Cardiac muscle cell (in vitro differentiated cells and primary cell): Measurements from ENCODE around the gene RAET1E. TPM values are rescaled to one million over a fixed set of nuclear protein-coding genes. Genes with fewer than 3 reads are reported as not detected.
A peak's percentile ranks its signal among the peaks of the same experiment; 100 is the strongest.
"Not testable (repeated sequence)": the region's sequence is repeated elsewhere in the genome, so short reads cannot be mapped to it uniquely, and the experiment has no call there.

Experiments used
- DNase-seq, 2 donors: peaks; one replicate each; pipeline versions ENCODE4 v3.0.0 to v3.0.0-alpha.2; 2010 to 2017; ENCODE audit warnings: low read depth in 1 of 2, low spot score in 1 of 2
- H3K27ac ChIP-seq: fragments of 200-600 bp; sonication (generic); 2 replicates; pipeline ENCODE4 v1.5.1; 2016
- H3K27me3 ChIP-seq: fragments of 200-600 bp; sonication (generic); 2 replicates; pipeline ENCODE4 v1.6.0; 2016; ENCODE audit warnings: control low read depth
- H3K36me3 ChIP-seq: fragments of 200-600 bp; sonication (generic); 2 replicates; pipeline ENCODE4 v1.5.1; 2016; ENCODE audit warnings: control low read depth
- H3K4me1 ChIP-seq: fragments of 200-600 bp; sonication (generic); 2 replicates; pipeline ENCODE4 v1.8.1; 2017; ENCODE audit warnings: low read depth, mild to moderate bottlenecking, mixed run types
- H3K4me3 ChIP-seq: fragments of 200-600 bp; sonication (generic); 2 replicates; pipeline ENCODE4 v1.5.1; 2016; ENCODE audit warnings: mild to moderate bottlenecking
- H3K9me3 ChIP-seq: fragments of 200-600 bp; sonication (generic); 2 replicates; pipeline ENCODE4 v1.5.1; 2017; ENCODE audit warnings: low read depth, mild to moderate bottlenecking, control low read depth
- CTCF ChIP-seq: IDR thresholded peaks from 2 replicates; pipeline ENCODE4 v1.5.1; 2012; ENCODE audit warnings: low read depth, mild to moderate bottlenecking, low read length
- polyA plus RNA-seq: library from polyadenylated mRNA; unstranded; fragments of >200 nt; fragmentation: Nextera tagmentation; extraction: Ambion mirVana; gene quantifications from 2 replicates; pipeline ENCODE4 v1.2.1, GENCODE V29; 2016
- total RNA-seq: library from RNA; depleted of rRNA; stranded (reverse); fragments of >200 nt; gene quantifications from 2 replicates; pipeline ENCODE4 v1.2.3, GENCODE V29; 2016

The RAET1E gene
- total RNA-seq (not detected in 2 replicates), polyA plus RNA-seq (not detected in 2 replicates)

DNA sequence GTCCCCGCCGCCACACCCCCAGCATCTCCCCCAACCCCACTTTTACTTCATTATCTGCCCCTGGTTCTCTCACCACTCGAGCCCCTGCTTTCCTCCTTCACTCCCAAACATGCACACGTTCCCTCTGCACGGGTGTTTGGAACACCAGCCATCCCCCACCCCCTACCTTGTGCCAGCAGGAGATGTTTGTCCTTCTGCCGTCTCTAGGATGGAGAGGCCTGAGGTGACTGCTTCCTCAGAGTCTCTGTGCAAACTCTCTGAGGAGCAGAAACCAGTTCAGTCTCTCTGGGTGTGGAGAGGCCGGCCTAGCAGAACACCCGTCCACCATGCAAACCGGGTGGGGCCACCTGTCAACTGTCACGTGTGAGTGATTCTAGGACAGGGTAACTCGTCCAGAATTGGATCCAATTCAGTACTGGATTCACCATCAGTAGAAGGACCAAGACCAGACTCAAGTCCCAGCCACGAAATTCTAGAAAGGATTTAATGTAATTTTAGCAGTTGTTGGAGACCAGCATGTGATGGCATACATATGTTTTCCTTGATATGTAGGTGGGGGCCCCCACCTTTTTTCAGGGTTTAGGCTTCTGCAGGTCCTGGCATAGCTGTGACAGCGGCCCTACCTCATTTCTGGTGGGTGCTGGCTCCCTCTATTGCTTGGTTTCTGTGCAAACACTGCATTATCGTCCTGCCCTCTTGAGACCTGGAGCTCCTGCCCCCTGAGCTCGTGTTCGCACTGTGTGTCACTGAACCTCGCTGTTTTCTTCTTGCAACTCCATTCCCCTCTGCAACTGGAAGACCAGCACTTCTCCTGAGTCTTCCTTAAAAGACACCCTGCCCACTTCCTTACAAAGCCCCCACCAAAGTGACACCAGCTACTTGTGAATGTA, at the start of gene RAET1E:
Gene RAET1E (minus strand): TSS at position 259 of the 890 bp plus-strand sequence. CDS start 7,212 bp downstream, outside the sequence.
- DNase-seq = peak in 1 of 2 donors; percentile 23
- Histone ChIP-seq H3K4me1 (no peaks in the 10 kb centered on the region), H3K36me3 (no peaks in the 10 kb centered on the region), H3K4me3 (no peak within 1 kb of the TSS), H3K27ac (no peak within 1 kb of the TSS), H3K9me3 (no peaks in the 10 kb centered on the region), H3K27me3 (no peaks in the 10 kb centered on the region)
- peak; percentile 2 for TF ChIP-seq CTCF

DNA sequence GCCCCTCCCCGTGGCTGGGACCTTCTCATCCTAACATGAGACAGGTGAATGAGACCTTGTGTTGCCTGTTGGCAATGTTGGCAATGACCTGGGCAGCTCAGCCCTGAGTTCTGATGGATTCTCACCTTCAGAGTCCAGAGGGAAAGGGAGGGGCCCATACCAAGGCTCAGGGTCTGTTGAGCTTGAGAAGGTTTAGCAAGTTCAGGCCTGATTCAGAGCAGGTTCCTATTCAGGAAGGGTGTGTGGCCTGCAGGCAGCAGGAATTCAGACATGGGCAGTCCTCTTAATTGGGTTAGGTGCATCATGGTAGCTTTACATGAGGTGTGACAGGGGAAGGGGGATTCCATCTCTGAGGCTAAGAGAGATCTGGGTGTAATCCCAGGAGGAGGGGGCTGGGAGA, 49.6 kb upstream of the RAET1E start:
- not testable (repeated sequence) for DNase-seq, H3K4me3 ChIP-seq, H3K4me1 ChIP-seq, H3K9me3 ChIP-seq, H3K27ac ChIP-seq, H3K36me3 ChIP-seq
- peaks cover 86% of the 10 kb centered on the region for H3K27me3 ChIP-seq

- not testable (repeated sequence) for H3K4me3 ChIP-seq, H3K36me3 ChIP-seq, H3K4me1 ChIP-seq, H3K27ac ChIP-seq, DNase-seq, H3K9me3 ChIP-seq
- peaks cover 86% of the 10 kb centered on the region for H3K27me3 ChIP-seq
Observed at GRCh38 chr6:149946631-149947030, 48.7 kb upstream of the RAET1E start.

DNA sequence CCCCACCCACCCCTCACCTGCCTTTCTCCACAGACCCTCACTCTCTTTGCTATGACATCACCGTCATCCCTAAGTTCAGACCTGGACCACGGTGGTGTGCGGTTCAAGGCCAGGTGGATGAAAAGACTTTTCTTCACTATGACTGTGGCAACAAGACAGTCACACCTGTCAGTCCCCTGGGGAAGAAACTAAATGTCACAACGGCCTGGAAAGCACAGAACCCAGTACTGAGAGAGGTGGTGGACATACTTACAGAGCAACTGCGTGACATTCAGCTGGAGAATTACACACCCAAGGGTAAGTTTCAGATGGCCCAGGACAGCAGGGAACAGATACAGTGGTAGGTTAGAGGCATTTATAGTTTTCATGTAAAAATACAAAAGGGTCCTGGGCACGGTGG, 47.4 kb upstream of the RAET1E start:
- H3K27ac ChIP-seq, H3K4me3 ChIP-seq, H3K36me3 ChIP-seq, DNase-seq, H3K4me1 ChIP-seq, H3K9me3 ChIP-seq: not testable (repeated sequence)
- peaks cover 86% of the 10 kb centered on the region for H3K27me3 ChIP-seq

- DNase-seq, H3K27ac ChIP-seq, H3K4me3 ChIP-seq, H3K4me1 ChIP-seq, H3K9me3 ChIP-seq, H3K36me3 ChIP-seq: not testable (repeated sequence)
- peaks cover 86% of the 10 kb centered on the region for H3K27me3 ChIP-seq
Observed at GRCh38 chr6:149943321-149943720, 45.4 kb upstream of the RAET1E start.

GRCh38 chr6:149942461-149942829, 44.5 kb upstream of the RAET1E start:
- no peak for DNase-seq
- Histone ChIP-seq H3K4me1 (no peaks in the 10 kb centered on the region), H3K9me3 (no peaks in the 10 kb centered on the region), H3K27me3 (peaks cover 88% of the 10 kb centered on the region), H3K4me3 (peak overlapping the region; percentile 40), H3K27ac (no peak overlapping the region), H3K36me3 (no peaks in the 10 kb centered on the region)
- TF ChIP-seq CTCF = no peak

- no peak within 1 kb of the TSS for H3K27ac ChIP-seq
- peaks cover 91% of the 10 kb centered on the region for H3K27me3 ChIP-seq
- peak; percentile 68 to 96 for DNase-seq
- peak within 1 kb of the TSS; percentile 40 for H3K4me3 ChIP-seq
- TF ChIP-seq CTCF = no peak
- no peaks in the 10 kb centered on the region for H3K4me1 ChIP-seq
- H3K9me3 ChIP-seq = no peaks in the 10 kb centered on the region
- no peaks in the 10 kb centered on the region for H3K36me3 ChIP-seq
Observed at GRCh38 chr6:149941583-149942460, 43.9 kb upstream of the RAET1E start, which contains the start of gene ULBP2. Gene ULBP2, plus strand, starts transcription at chr6:149942014. Its CDS starts 59 bp downstream, at chr6:149942073.
